22Rv1 (cell line): Measurements from ENCODE around the gene CD320.

Experiments used
- CTCF ChIP-seq: fragments of 450-650 bp; IDR thresholded peaks from 2 replicates; pipeline ENCODE4 v1.5.1; 2017; ENCODE audit warnings: mild to moderate bottlenecking
- ZFX ChIP-seq: fragments of 450-650 bp; IDR thresholded peaks from 2 replicates; pipeline ENCODE4 v1.6.1; 2017; ENCODE audit warnings: antibody characterized with exemption, borderline replicate concordance

- TF ChIP-seq CTCF (no peak), ZFX (no peak)
Measured at GRCh38 chr19:8331263-8331845, 23.2 kb upstream of the CD320 start.
